Mesenchymal stem cell (in vitro differentiated cells and primary cell): ENCODE data around the gene EVC2.

Source experiments
- DNase-seq: peaks from one replicate; pipeline ENCODE4 v3.0.0-alpha.2; 2013
- H2AFZ ChIP-seq: one replicate; pipeline ENCODE4 v1.6.1; 2013; ENCODE audit warnings: low read depth, mild to moderate bottlenecking, control low read depth, inconsistent platforms, low read length, moderate library complexity
- H2AK5ac ChIP-seq: 2 replicates; pipeline ENCODE4 v1.6.1; 2013; ENCODE audit warnings: low read length, moderate library complexity, mild to moderate bottlenecking, inconsistent platforms; ENCODE audit not compliant: severe bottlenecking
- H2BK120ac ChIP-seq: one replicate; pipeline ENCODE4 v1.6.1; 2013; ENCODE audit warnings: low read depth, mild to moderate bottlenecking, inconsistent platforms, low read length, moderate library complexity
- H2BK12ac ChIP-seq, 2 experiments: one replicate each; pipeline ENCODE4 v1.6.1; 2013; ENCODE audit warnings: inconsistent platforms in 2 of 2, low read length in 2 of 2, mild to moderate bottlenecking in 2 of 2, moderate library complexity in 2 of 2, control low read depth in 1 of 2
- H2BK15ac ChIP-seq: one replicate; pipeline ENCODE4 v1.6.1; 2013; ENCODE audit warnings: mild to moderate bottlenecking, low read depth, inconsistent platforms; ENCODE audit not compliant: poor library complexity, severe bottlenecking
- H2BK5ac ChIP-seq: 2 replicates; pipeline ENCODE4 v1.6.1; 2013; ENCODE audit warnings: low read depth, mild to moderate bottlenecking, low read length, control low read depth, inconsistent platforms; ENCODE audit not compliant: poor library complexity, severe bottlenecking
- H3K14ac ChIP-seq, 2 experiments: one replicate each; pipeline ENCODE4 v1.6.1; 2013; ENCODE audit warnings: inconsistent platforms in 2 of 2, low read length in 2 of 2, control low read depth in 1 of 2, mild to moderate bottlenecking in 1 of 2, moderate library complexity in 1 of 2
- H3K18ac ChIP-seq, 2 experiments: one replicate each; pipeline ENCODE4 v1.6.1; 2013; ENCODE audit warnings: inconsistent platforms in 2 of 2, low read length in 2 of 2, control low read depth in 1 of 2, low read depth in 1 of 2, mild to moderate bottlenecking in 1 of 2
- H3K23ac ChIP-seq, 2 experiments: one replicate each; pipeline ENCODE4 v1.6.1; 2013; ENCODE audit warnings: inconsistent platforms in 2 of 2, low read length in 2 of 2, mild to moderate bottlenecking in 2 of 2, moderate library complexity in 2 of 2, control low read depth in 1 of 2
- H3K27ac ChIP-seq: 2 replicates; pipeline ENCODE4 v1.5.1; 2013; ENCODE audit warnings: mild to moderate bottlenecking, moderate library complexity, low read length, control low read depth, inconsistent platforms; ENCODE audit not compliant: poor library complexity, severe bottlenecking
- H3K27me3 ChIP-seq, 2 experiments: 2 replicates each; pipeline versions ENCODE4 v1.6.1 to v1.7.0; 2013; ENCODE audit warnings: low read length in 2 of 2, mild to moderate bottlenecking in 2 of 2, moderate library complexity in 2 of 2, control low read depth in 1 of 2, inconsistent platforms in 1 of 2; ENCODE audit not compliant: control insufficient read depth in 1 of 2, insufficient read depth in 1 of 2
- H3K36me3 ChIP-seq, 2 experiments: 2 replicates each; pipeline versions ENCODE4 v1.6.1 to v1.7.0; 2013; ENCODE audit warnings: low read length in 2 of 2, control low read depth in 1 of 2, inconsistent platforms in 1 of 2, low read depth in 1 of 2, mild to moderate bottlenecking in 1 of 2; ENCODE audit not compliant: insufficient read depth in 2 of 2, control insufficient read depth in 1 of 2
- H3K4ac ChIP-seq, 2 experiments: one replicate each; pipeline ENCODE4 v1.6.1; 2013; ENCODE audit warnings: inconsistent platforms in 2 of 2, low read length in 2 of 2, mild to moderate bottlenecking in 2 of 2, moderate library complexity in 2 of 2, control low read depth in 1 of 2, low read depth in 1 of 2
- H3K4me1 ChIP-seq: 2 replicates; pipeline ENCODE4 v1.6.1; 2013; ENCODE audit warnings: low read depth, low read length, control low read depth; ENCODE audit not compliant: control insufficient read depth, insufficient read depth
- H3K4me2 ChIP-seq: 2 replicates; pipeline ENCODE4 v1.6.1; 2013; ENCODE audit warnings: low read length, mild to moderate bottlenecking, inconsistent platforms; ENCODE audit not compliant: poor library complexity, severe bottlenecking
- H3K4me3 ChIP-seq, 2 experiments: 2 replicates each; pipeline versions ENCODE4 v1.5.1 to v1.7.0; 2013; ENCODE audit warnings: low read length in 2 of 2, mild to moderate bottlenecking in 2 of 2, control low read depth in 1 of 2, low read depth in 1 of 2; ENCODE audit not compliant: insufficient read depth in 1 of 2
- H3K79me1 ChIP-seq: replicated peaks from 2 replicates; pipeline ENCODE4 v1.6.1; 2013; ENCODE audit warnings: mild to moderate bottlenecking, control low read depth, low read length, inconsistent platforms; ENCODE audit not compliant: poor library complexity, severe bottlenecking
- H3K9ac ChIP-seq: 2 replicates; pipeline ENCODE4 v1.7.0; 2013; ENCODE audit warnings: mild to moderate bottlenecking, low read length, moderate library complexity
- H3K9me3 ChIP-seq: 2 replicates; pipeline ENCODE4 v1.7.0; 2013; ENCODE audit warnings: mild to moderate bottlenecking, low read length; ENCODE audit not compliant: control insufficient read depth
- H4K8ac ChIP-seq: one replicate; pipeline ENCODE4 v1.6.1; 2013; ENCODE audit warnings: inconsistent platforms, mild to moderate bottlenecking, low read length, moderate library complexity
- H4K91ac ChIP-seq: one replicate; pipeline ENCODE4 v1.6.1; 2013; ENCODE audit warnings: mild to moderate bottlenecking, low read length, inconsistent platforms
- WGBS: methylation state at CpG from one replicate; pipeline ENCODE4 v1.1.7; 2013; ENCODE audit warnings: mixed read lengths; 5-methylcytosine and 5-hydroxymethylcytosine counted together

The EVC2 gene

GRCh38 chr4:5701971-5702370, 6.4 kb downstream of the EVC2 start:
- H3K23ac ChIP-seq: no peak overlapping the region
- H3K27me3 ChIP-seq: no peaks in the 10 kb centered on the region
- peaks cover 39 to 45% of the 10 kb centered on the region in 2 experiments for H3K36me3 ChIP-seq
- WGBS: 92% methylated on average over 8 of the region's 8 CpGs
- no peak overlapping the region for H2BK15ac ChIP-seq
- H3K18ac ChIP-seq: no peak overlapping the region
- H3K4me3 ChIP-seq: no peak overlapping the region
- H2BK5ac ChIP-seq: no peak overlapping the region
- H3K4me2 ChIP-seq: no peak overlapping the region
- no peaks in the 10 kb centered on the region for H3K9me3 ChIP-seq
- DNase-seq: no peak
- no peak overlapping the region for H2BK12ac ChIP-seq
- H4K8ac ChIP-seq: no peak overlapping the region
- H2AK5ac ChIP-seq: no peak overlapping the region
- H3K27ac ChIP-seq: no peak overlapping the region
- H3K4ac ChIP-seq: no peak overlapping the region
- H2AFZ ChIP-seq: no peak overlapping the region
- peaks cover 6% of the 10 kb centered on the region for H3K4me1 ChIP-seq
- H3K9ac ChIP-seq: no peak overlapping the region
- H4K91ac ChIP-seq: no peak overlapping the region
- H2BK120ac ChIP-seq: no peak overlapping the region
- peaks cover 48% of the 10 kb centered on the region for H3K79me1 ChIP-seq
- no peak overlapping the region for H3K14ac ChIP-seq

DNA sequence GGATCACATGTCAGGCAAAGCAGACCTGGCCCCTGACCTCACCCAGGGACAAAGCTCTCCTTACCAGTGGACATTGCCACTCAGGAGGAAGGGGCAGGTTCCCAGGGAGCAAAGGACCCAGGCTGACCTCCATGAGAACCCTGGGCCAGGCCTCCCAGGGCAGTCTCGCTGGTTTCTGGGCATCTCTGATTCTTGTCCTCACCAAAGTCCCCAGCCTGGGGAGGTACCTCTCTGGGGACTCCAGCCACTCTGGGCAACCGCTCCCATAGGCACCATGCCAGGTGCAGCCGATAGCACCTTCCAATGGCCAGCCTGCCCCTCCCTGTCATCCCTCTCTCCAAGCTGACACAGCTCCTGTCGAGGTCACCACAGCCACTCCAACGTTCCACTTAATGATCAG, 7.9 kb downstream of the EVC2 start:
- WGBS: 97% methylated on average over 5 of the region's 5 CpGs
- H2BK15ac ChIP-seq: no peak overlapping the region

GRCh38 chr4:5696341-5696740, 12.0 kb downstream of the EVC2 start:
- H2BK12ac ChIP-seq: no peak overlapping the region
- no peak for DNase-seq
- H3K4me2 ChIP-seq: no peak overlapping the region
- no peak overlapping the region for H3K4ac ChIP-seq
- no peak overlapping the region for H4K8ac ChIP-seq
- H3K27ac ChIP-seq: no peak overlapping the region
- peaks cover 23% of the 10 kb centered on the region for H3K79me1 ChIP-seq
- H2AK5ac ChIP-seq: no peak overlapping the region
- no peaks in the 10 kb centered on the region for H3K4me1 ChIP-seq
- H2AFZ ChIP-seq: no peak overlapping the region
- H4K91ac ChIP-seq: no peak overlapping the region
- H3K27me3 ChIP-seq: no peaks in the 10 kb centered on the region
- H2BK5ac ChIP-seq: no peak overlapping the region
- 98% methylated on average over 11 of the region's 11 CpGs for WGBS
- H3K23ac ChIP-seq: no peak overlapping the region
- no peak overlapping the region for H3K9ac ChIP-seq
- no peak overlapping the region for H3K4me3 ChIP-seq
- H2BK120ac ChIP-seq: no peak overlapping the region
- H2BK15ac ChIP-seq: no peak overlapping the region
- peaks cover 56 to 69% of the 10 kb centered on the region in 2 experiments for H3K36me3 ChIP-seq
- no peaks in the 10 kb centered on the region for H3K9me3 ChIP-seq
- H3K18ac ChIP-seq: no peak overlapping the region
- no peak overlapping the region for H3K14ac ChIP-seq

More for the DNA sequence above, 7.9 kb downstream of the EVC2 start:
- no peak overlapping the region for H3K27ac ChIP-seq
- H4K91ac ChIP-seq: no peak overlapping the region
- H3K9ac ChIP-seq: no peak overlapping the region
- peaks cover 48 to 60% of the 10 kb centered on the region in 2 experiments for H3K36me3 ChIP-seq
- no peak overlapping the region for H2BK12ac ChIP-seq
- H3K79me1 ChIP-seq: peaks cover 39% of the 10 kb centered on the region
- H3K4me2 ChIP-seq: no peak overlapping the region
- no peaks in the 10 kb centered on the region for H3K27me3 ChIP-seq
- H2AFZ ChIP-seq: no peak overlapping the region
- no peak overlapping the region for H4K8ac ChIP-seq
- H3K4me1 ChIP-seq: no peaks in the 10 kb centered on the region
- H3K9me3 ChIP-seq: no peaks in the 10 kb centered on the region
- no peak for DNase-seq
- H3K14ac ChIP-seq: no peak overlapping the region
- H3K18ac ChIP-seq: no peak overlapping the region
- H3K23ac ChIP-seq: no peak overlapping the region
- no peak overlapping the region for H3K4ac ChIP-seq
- H3K4me3 ChIP-seq: no peak overlapping the region
- no peak overlapping the region for H2BK5ac ChIP-seq
- no peak overlapping the region for H2BK120ac ChIP-seq
- H2AK5ac ChIP-seq: no peak overlapping the region

DNA sequence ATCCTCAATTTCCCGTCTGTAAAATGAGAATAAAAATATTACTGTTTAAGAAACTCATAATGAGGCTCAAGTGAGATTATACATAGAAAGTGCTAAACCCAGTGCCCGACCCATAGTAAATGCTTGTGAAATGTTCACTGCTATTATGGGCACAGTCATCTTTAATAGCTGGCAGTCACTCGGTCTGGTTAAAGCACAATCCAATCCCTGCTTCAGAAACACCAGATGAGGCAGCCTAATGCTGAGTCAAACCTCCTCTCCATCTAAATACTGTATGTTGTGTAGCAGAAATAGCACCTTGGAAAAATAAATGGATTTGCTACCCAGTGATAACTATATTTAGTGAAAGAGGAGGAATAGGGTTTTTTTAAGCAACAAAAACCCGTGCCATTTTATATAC, 14.5 kb downstream of the EVC2 start:
- 78% methylated on average over 2 of the region's 4 CpGs for WGBS
- no peak for DNase-seq
- Histone ChIP-seq H3K36me3 (peaks cover 60 to 88% of the 10 kb centered on the region in 2 experiments), H3K23ac (no peak overlapping the region), H2BK5ac (no peak overlapping the region), H3K79me1 (peaks cover 13% of the 10 kb centered on the region), H2BK15ac (no peak overlapping the region), H3K4me1 (peaks cover 2% of the 10 kb centered on the region), H2AK5ac (no peak overlapping the region), H3K9me3 (no peaks in the 10 kb centered on the region), H2BK120ac (no peak overlapping the region), H3K27ac (no peak overlapping the region), H3K18ac (no peak overlapping the region), H3K27me3 (no peaks in the 10 kb centered on the region), H3K4ac (no peak overlapping the region), H3K9ac (no peak overlapping the region), H3K4me2 (no peak overlapping the region), H4K8ac (no peak overlapping the region), H3K14ac (no peak overlapping the region), H2BK12ac (no peak overlapping the region), H2AFZ (no peak overlapping the region), H4K91ac (no peak overlapping the region), H3K4me3 (no peak overlapping the region)
